ACC112 (cell line): ENCODE data around the gene PPFIA1.
"Not testable (repeated sequence)": the region's sequence is repeated elsewhere in the genome, so short reads cannot be mapped to it uniquely, and the experiment has no call there.

Source experiments
- H2AFZ ChIP-seq: fragments of 200-600 bp; sonication (generic); one replicate; pipeline ENCODE4 v1.6.0; 2017; ENCODE audit warnings: antibody characterized with exemption, low read length; ENCODE audit not compliant: unreplicated experiment
- H3K27ac ChIP-seq: fragments of 200-600 bp; sonication (generic); 2 replicates; pipeline ENCODE4 v1.5.1; 2014; ENCODE audit warnings: low read depth, mild to moderate bottlenecking, antibody characterized with exemption, low read length, moderate library complexity
- H3K27me3 ChIP-seq: fragments of 200-600 bp; sonication (generic); 2 replicates; pipeline ENCODE4 v1.6.1; 2014; ENCODE audit warnings: mild to moderate bottlenecking, antibody characterized with exemption, low read length, moderate library complexity, mixed read lengths; ENCODE audit not compliant: insufficient read depth
- H3K36me3 ChIP-seq: fragments of 200-600 bp; sonication (generic); 2 replicates; pipeline ENCODE4 v1.6.1; 2016; ENCODE audit warnings: mild to moderate bottlenecking, antibody characterized with exemption, low read length, moderate library complexity, mixed read lengths; ENCODE audit not compliant: insufficient read depth
- H3K4me1 ChIP-seq: fragments of 200-600 bp; sonication (generic); one replicate; pipeline ENCODE4 v1.6.1; 2016; ENCODE audit warnings: low read length, mixed read lengths; ENCODE audit not compliant: insufficient read depth, unreplicated experiment, control insufficient read depth
- H3K4me3 ChIP-seq: fragments of 200-600 bp; sonication (generic); 2 replicates; pipeline ENCODE4 v1.5.1; 2014; ENCODE audit warnings: mild to moderate bottlenecking, low read depth, low read length
- H3K79me2 ChIP-seq: fragments of 200-600 bp; sonication (generic); one replicate; pipeline ENCODE4 v1.6.0; 2016; ENCODE audit warnings: low read length; ENCODE audit not compliant: control insufficient read depth, unreplicated experiment, insufficient read depth

PPFIA1 gene

DNA sequence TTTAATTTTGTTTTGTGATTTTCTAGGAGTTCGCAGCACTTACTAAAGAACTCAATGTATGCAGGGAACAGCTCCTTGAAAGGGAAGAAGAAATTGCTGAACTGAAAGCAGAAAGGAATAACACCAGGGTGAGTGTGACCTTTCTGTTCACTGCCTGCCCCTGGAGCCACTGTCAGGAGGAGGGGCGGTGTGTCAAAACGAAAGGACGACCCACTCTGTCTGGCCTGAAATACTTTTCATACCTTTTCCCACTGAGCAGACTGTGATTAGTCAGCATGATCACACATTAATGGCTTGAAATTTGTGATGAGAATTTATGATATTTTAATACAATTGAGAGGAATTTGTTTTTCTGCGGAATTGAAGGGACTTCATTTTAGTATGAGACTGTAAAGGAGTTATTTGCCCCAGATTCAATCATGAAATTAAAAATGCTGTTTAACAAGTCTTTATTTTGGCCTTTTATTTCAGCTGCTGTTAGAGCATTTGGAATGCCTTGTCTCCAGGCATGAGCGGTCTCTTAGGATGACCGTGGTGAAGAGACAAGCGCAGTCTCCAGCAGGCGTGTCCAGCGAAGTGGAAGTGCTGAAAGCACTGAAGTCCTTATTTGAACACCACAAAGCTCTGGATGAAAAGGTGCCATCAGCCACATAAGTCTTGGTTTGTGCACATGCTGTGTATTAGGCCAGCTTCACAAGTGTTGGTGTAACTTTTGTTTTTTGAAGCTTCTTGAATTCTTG lies 54.1 kb downstream of the PPFIA1 start:
- Histone ChIP-seq H2AFZ (no peak overlapping the region), H3K36me3 (peaks cover 14% of the 10 kb centered on the region), H3K4me1 (peaks cover 42% of the 10 kb centered on the region), H3K4me3 (no peak overlapping the region), H3K27me3 (no peaks in the 10 kb centered on the region), H3K27ac (peak overlapping the region; percentile 66), H3K79me2 (peaks cover 11% of the 10 kb centered on the region)

- Histone ChIP-seq H3K79me2 (peaks cover 11% of the 10 kb centered on the region), H2AFZ (peak overlapping the region; percentile 53), H3K4me3 (peak overlapping the region; percentile 60), H3K4me1 (peaks cover 42% of the 10 kb centered on the region), H3K36me3 (peaks cover 10% of the 10 kb centered on the region), H3K27me3 (no peaks in the 10 kb centered on the region), H3K27ac (peak overlapping the region; percentile 90)
Measured at GRCh38 chr11:70325824-70326223, 55.3 kb downstream of the PPFIA1 start.

DNA sequence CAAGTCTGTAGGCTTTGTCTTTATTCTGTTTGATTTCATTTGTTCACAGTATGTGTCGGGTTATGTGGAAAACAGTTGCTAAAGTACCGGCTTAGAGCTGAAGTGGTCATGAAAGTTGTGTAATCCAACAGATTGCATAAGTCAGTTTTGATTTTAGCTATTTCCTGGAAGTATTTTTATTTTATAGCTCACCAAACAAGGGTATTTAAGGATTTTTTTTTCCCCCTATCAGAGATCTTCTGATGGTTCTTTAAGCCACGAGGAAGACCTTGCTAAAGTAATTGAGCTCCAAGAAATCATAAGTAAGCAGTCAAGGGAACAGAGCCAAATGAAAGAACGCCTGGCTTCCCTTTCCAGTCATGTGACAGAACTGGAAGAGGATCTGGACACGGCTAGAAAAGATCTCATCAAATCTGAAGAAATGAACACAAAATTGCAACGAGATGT lies 55.9 kb downstream of the PPFIA1 start:
- H3K4me1 ChIP-seq, result peaks cover 42% of the 10 kb centered on the region

GRCh38 chr11:70326833-70327232 lies 56.3 kb downstream of the PPFIA1 start:
- H2AFZ ChIP-seq, result peak overlapping the region; percentile 73
- H3K36me3 ChIP-seq, result peaks cover 10% of the 10 kb centered on the region
- peak overlapping the region; percentile 90 for H3K27ac ChIP-seq

More for the DNA sequence above, 55.9 kb downstream of the PPFIA1 start:
- H3K4me3 ChIP-seq, result peak overlapping the region; percentile 60
- peak overlapping the region; percentile 90 for H3K27ac ChIP-seq
- peaks cover 10% of the 10 kb centered on the region for H3K36me3 ChIP-seq
- no peaks in the 10 kb centered on the region for H3K27me3 ChIP-seq
- peaks cover 11% of the 10 kb centered on the region for H3K79me2 ChIP-seq
- H2AFZ ChIP-seq, result peak overlapping the region; percentile 73

DNA sequence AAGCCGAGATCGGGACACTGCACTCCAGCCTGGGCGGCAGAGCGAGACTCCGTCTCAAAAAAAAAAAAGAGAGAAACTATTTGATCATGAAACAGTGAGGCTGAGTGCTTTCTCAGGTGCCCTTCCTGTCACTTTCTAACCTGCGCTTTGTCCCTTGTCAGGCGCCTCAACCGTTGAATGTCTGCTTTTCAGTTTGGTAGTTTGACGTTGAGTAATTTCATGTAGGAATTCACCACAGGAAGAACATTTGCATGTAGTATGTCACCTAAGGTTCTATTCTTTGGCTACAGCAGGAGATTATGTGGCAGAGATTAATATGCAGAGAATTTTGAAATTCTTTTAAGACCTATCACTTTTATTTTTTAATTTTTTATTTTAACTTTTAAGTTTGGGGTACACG lies 57.2 kb downstream of the PPFIA1 start:
- no peak overlapping the region for H3K27ac ChIP-seq
- peaks cover 41% of the 10 kb centered on the region for H3K4me1 ChIP-seq
- H2AFZ ChIP-seq, result no peak overlapping the region
- no peaks in the 10 kb centered on the region for H3K27me3 ChIP-seq
- no peak overlapping the region for H3K4me3 ChIP-seq
- H3K36me3 ChIP-seq, result peaks cover 10% of the 10 kb centered on the region
- peaks cover 10% of the 10 kb centered on the region for H3K79me2 ChIP-seq

More at GRCh38 chr11:70326833-70327232, 56.3 kb downstream of the PPFIA1 start:
- peaks cover 42% of the 10 kb centered on the region for H3K4me1 ChIP-seq
- peaks cover 11% of the 10 kb centered on the region for H3K79me2 ChIP-seq
- H3K4me3 ChIP-seq, result peak overlapping the region; percentile 60; the same call in 1 of the 2 replicates
- H3K27me3 ChIP-seq, result no peaks in the 10 kb centered on the region

DNA sequence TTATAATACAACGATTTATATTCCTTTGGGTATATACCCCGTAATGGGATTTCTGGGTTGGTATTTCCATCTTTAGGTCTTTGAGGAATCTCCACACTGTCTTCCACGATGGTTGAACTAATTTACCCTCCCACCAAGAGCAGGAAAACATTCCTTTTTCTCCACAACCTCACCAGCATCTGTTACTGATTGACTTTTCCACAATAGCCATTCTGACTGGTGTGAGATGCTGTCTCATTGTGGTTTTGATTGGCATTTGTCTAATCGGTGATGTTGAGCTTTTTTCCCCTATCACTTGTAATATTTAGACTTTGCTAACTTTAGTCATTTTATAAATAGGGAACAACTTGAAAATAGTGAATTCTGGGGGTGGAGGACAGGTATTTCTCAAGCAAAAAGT lies 58.1 kb downstream of the PPFIA1 start:
- H3K4me1 ChIP-seq, result peaks cover 32% of the 10 kb centered on the region
- no peaks in the 10 kb centered on the region for H3K27me3 ChIP-seq
- H3K79me2 ChIP-seq, result peaks cover 4% of the 10 kb centered on the region
- no peak overlapping the region for H2AFZ ChIP-seq
- H3K27ac ChIP-seq, result no peak overlapping the region
- H3K36me3 ChIP-seq, result peaks cover 14% of the 10 kb centered on the region
- H3K4me3 ChIP-seq, result no peak overlapping the region

- not testable (repeated sequence) for H3K27ac ChIP-seq, H2AFZ ChIP-seq, H3K4me3 ChIP-seq, H3K4me1 ChIP-seq, H3K27me3 ChIP-seq, H3K79me2 ChIP-seq
- peaks cover 11% of the 10 kb centered on the region; the same call in 1 of the 2 replicates for H3K36me3 ChIP-seq
Measured at GRCh38 chr11:70331320-70331843, 60.9 kb downstream of the PPFIA1 start.

GRCh38 chr11:70331901-70332300 lies 61.4 kb downstream of the PPFIA1 start:
- Histone ChIP-seq H2AFZ (no peak overlapping the region), H3K4me1 (peaks cover 3% of the 10 kb centered on the region), H3K4me3 (no peak overlapping the region), H3K79me2 (no peaks in the 10 kb centered on the region), H3K27me3 (no peaks in the 10 kb centered on the region), H3K27ac (no peak overlapping the region), H3K36me3 (peaks cover 13% of the 10 kb centered on the region; the same call in 1 of the 2 replicates)

- Histone ChIP-seq H2AFZ (no peak overlapping the region), H3K27ac (no peak overlapping the region), H3K36me3 (peaks cover 10% of the 10 kb centered on the region; the same call in 1 of the 2 replicates), H3K79me2 (no peaks in the 10 kb centered on the region), H3K27me3 (no peaks in the 10 kb centered on the region), H3K4me3 (no peak overlapping the region), H3K4me1 (no peaks in the 10 kb centered on the region)
Measured at GRCh38 chr11:70332567-70332966, 62.1 kb downstream of the PPFIA1 start.

DNA sequence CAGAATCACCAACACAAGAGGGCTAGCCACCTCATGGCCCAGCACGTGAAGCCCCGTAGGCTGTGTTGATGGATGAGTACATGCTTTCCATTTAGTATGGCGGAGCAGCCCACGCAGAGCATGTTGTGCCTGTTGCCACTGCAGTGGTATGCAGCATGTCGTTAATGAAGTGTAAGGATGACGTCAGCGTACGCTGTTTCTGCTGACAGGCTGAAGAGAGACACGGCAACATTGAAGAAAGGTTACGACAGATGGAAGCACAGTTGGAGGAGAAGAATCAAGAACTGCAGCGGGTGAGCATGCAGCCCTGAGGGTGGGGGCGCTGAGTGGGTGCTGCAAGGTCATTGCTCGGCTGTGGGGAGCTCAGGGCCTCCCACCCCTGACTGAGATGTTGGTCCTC lies 62.8 kb downstream of the PPFIA1 start:
- Histone ChIP-seq H3K36me3 (peaks cover 11% of the 10 kb centered on the region; the same call in 1 of the 2 replicates), H3K4me1 (no peaks in the 10 kb centered on the region), H3K27me3 (no peaks in the 10 kb centered on the region), H3K27ac (no peak overlapping the region), H3K4me3 (no peak overlapping the region), H2AFZ (no peak overlapping the region), H3K79me2 (no peaks in the 10 kb centered on the region)
